GM19467 (cell line): ENCODE results near the gene SLC22A14.
"Not testable (repeated sequence)": the region's sequence is repeated elsewhere in the genome, so short reads cannot be mapped to it uniquely, and the experiment has no call there.

Experiments
- ATAC-seq: cut with Tn5 transposase; IDR thresholded peaks from one replicate; pipeline ENCODE4 v1.9.1; 2021; ENCODE audit warnings: mild to moderate bottlenecking, moderate library complexity; ENCODE audit not compliant: unreplicated experiment

SLC22A14 gene, protein sequence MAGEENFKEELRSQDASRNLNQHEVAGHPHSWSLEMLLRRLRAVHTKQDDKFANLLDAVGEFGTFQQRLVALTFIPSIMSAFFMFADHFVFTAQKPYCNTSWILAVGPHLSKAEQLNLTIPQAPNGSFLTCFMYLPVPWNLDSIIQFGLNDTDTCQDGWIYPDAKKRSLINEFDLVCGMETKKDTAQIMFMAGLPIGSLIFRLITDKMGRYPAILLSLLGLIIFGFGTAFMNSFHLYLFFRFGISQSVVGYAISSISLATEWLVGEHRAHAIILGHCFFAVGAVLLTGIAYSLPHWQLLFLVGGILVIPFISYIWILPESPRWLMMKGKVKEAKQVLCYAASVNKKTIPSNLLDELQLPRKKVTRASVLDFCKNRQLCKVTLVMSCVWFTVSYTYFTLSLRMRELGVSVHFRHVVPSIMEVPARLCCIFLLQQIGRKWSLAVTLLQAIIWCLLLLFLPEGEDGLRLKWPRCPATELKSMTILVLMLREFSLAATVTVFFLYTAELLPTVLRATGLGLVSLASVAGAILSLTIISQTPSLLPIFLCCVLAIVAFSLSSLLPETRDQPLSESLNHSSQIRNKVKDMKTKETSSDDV

DNA sequence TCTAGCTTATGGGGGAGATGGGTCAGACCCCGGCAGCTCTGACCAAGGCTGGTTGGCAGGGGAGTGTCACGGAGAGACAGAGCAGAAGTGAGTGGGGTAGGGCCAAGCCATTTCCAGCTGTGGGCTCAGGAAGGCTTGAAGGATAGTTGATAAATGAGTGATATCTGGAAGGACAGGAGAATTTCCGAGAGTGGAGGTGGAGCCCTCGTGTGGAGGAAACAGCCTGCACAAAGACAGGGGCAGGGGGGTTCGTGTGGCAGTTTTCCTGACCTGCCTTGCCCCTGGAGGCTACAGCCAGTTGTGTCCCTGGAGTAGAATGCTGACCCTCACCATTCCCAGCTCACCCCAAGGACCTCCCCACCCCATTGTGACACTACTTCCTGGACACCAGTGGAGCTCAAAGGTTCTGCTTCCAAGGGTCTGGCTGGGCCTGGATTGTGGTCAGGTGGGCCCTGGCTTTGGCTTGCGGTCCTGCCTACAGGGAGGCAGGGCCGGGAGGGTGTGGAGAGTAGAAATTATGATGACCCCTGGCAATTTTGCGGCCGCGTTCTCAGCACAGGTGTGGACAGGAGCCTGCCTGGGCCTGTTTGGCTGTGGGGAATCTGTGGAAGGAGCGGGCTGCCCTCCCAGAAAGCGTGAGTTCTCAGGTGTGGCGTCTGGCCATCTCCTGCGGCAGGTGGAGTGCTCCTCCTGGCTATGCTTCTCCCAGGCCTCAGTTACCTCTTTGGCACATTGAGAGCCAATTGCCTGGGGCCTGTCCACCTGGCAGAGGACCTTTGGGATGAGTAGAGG lies at the start of gene SLC22A14:
Gene SLC22A14, plus strand, starts transcription at position 400 of the 792 bp plus-strand sequence. CDS start 23,733 bp downstream, outside the sequence.
- no peak for ATAC-seq

DNA sequence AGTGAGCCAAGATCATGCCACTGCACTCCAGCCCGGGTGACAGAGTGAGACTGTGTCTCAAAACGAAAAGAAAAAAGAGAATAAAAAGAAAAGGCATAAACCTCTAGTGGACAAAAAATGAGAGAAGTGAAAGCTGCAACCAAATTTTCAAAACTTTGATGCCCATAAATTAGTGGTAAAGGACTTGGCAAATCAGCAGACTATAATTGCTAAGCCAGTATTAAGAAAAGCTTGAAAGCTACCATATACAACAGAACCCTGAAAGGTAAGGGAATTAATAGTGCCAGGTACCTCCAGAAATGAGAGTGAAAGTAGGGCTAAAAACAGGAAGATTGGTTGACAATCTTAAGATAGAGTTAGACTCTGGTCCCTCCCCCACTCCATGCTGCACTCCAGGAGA lies 49.4 kb upstream of the SLC22A14 start:
- no peak for ATAC-seq

DNA sequence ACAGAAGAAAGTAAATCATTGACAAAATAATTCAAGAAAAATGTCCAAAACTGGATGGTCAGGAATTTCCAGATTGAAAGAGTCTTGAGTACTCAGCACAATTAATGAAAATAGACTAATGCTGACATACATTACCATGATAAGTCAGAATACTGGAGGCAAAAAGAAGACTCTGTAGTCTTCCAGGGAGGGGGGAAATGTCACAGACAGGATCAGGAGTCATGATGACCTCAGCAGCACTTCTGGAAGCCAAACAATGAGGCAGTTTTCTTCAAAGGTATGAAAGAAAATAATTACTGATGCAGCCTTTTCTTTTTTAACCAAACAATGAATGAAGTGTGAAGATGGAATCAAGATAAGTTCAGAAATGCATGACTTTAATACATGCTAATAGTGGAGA lies 46.6 kb upstream of the SLC22A14 start:
- no peak for ATAC-seq

DNA sequence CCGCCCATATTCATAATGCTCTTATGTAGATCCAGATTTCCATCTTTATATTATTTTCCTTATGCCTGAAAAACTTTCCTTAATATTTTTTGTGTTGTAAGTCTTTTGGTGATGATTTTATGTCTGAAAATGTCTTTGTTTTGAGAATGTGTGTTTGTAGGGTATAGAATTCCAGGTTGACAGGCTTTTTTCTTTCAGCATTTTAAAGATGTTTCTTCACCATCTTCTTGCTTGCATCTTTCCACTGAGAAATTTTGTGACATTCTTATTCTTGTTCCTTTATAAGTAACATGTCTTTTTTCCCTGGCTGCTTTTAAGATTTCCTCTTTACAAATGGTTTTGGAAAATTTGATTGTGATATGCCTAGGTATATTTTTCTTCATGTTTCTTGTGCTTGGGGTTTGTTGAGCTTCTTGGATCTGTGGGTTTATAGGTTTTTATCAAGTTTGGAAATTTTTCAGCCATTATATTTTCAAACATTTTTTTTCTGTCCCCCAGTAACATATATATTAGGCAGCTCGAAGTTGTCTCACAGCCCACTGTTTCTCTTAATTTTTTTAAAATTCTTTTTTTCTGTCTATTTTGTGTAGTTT lies 43.6 kb upstream of the SLC22A14 start:
- no peak for ATAC-seq

DNA sequence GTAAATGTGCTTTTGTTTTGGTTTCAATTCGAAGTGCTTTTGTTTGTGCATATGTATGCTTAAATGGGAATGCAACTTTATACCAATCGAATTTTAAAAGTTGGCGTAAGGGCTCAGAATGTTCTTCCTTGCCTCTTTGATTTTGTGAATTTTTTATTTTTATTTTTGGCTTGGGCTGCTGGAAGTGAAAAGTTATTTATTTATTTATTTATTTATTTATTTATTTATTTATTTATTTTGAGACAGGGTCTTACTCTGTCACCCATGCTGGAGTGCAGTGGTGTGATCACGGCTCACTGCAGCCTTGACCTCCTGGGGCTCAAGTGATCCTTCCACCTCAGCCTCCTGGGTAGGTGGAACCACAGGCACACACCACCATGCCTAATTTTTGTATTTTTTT lies 39.3 kb upstream of the SLC22A14 start:
- ATAC-seq, result not testable (repeated sequence)

DNA sequence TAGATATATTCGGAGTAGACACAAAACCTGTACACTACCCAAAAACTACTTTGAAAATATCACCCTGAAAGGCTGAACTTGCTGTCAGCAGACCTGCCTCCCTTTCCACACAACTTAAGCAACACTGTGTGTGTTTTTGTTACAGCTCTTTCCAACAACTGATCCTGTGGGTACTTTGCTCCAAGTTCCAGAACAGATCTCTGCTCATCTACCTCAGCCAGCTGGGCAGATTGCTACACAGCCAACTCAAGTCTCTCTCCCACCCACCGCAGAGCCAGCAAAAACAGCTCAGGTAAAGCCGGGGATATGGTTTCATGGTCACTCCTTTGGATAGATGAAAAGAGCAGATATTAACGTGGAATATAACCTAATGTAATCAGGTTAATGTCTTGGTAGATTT lies 36.2 kb upstream of the SLC22A14 start:
- no peak for ATAC-seq

DNA sequence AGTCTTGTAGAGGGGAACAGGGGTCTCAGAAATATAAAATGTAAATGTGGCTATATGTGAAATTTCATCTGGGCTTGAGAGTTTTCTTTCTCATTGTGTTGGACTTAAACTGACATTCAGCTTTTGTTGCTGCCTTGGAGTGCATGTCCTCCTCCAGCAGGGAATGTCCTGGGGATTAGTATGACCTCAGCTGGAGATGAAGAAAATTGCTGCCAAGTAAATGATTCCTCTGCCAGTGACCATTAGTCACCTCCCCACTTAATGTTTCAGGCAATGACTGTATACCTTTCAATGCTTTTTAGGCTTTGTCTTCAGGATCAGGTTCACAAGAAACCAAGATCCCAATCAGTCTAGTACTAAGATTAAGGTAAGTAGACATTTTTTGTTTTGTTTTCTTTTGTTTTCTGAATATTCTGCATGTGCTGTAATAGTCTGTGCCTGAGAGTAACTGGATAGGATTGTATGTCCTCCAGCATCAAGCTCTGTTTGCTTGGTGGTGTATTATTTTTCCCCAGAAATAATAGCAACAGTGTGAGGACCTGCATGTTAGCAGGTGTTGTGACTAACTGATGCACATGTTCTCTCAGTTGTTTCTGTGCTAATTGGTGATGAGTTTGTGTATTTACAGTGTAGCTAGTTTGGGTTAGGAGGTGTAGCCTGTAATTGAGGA lies 34.6 kb upstream of the SLC22A14 start:
- ATAC-seq, result no peak

DNA sequence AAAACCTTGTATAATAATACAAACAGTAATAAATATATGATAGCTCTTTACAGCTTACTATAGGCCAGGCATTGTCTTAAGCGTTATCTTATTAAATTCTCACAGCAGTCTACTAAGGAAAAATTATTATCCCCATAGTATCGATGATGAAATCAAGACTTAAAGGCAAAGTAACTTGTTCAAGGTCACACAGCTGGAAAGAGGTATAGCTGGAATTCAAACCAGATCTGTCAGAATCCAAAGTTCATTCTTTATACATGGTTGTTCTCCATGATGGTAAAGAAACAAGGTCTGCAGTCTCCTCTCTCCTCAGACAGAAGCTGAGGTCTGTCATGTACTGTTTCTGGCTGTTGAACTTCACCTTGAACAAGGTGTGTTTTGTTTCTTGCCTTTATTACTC lies 31.9 kb upstream of the SLC22A14 start:
- no peak for ATAC-seq

DNA sequence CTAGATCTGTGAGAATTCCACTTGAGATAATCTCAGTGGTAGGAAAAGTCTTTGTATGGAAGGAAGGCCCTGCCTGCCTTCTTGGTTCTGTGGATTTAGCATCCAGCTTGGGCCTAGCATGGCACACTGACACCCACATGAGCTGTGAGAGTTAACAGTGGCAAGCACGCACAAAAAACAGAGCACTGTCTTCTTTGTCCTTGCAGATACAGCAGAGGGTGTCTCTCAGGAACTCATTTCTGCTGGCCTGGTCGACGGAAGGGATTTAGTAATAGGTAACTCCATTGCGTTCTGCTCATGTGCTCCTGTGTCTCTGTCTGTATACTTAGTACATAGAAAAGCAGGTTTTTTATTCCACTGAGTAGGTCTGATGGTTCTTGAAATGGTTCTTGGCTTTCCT lies 30.9 kb upstream of the SLC22A14 start:
- ATAC-seq, result no peak

DNA sequence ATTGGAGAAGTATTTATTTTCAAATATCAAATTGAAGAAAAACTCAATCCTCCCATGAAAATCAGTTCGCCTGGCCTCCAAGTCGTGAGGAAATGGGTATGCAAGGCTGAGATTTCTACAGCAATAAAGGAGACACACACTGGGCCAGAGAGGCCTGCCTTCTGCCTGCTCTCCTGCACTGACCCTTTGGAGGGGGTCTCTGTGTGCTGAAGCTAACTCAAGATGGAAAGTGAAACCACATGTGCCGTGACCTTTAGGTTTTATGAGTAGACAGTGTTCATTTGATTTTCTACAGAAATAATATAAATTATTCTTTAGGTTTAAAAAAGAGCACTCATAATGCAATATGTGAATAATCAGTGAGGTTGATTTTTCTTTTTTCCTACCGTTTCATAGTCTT lies 28.4 kb upstream of the SLC22A14 start:
- ATAC-seq, result no peak

DNA sequence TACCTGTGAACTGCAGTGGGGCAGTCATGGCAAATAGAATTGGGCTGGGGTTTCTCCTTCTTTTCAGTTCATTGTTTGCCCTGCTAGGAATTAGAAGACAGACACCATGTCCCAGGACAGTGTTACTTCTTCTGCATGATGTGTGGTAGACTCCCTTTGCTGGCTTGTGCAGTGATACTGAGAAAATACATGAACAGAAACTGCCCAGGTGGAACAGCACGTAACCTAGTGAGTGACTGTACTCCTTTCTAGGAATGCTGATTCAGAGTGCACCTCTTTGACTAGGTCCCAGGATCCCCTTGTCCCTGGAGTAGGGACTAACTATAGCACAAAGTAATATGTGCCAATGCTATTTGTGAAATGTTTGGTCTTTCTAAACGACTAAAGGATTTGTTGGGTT lies 27.2 kb upstream of the SLC22A14 start:
- no peak for ATAC-seq

DNA sequence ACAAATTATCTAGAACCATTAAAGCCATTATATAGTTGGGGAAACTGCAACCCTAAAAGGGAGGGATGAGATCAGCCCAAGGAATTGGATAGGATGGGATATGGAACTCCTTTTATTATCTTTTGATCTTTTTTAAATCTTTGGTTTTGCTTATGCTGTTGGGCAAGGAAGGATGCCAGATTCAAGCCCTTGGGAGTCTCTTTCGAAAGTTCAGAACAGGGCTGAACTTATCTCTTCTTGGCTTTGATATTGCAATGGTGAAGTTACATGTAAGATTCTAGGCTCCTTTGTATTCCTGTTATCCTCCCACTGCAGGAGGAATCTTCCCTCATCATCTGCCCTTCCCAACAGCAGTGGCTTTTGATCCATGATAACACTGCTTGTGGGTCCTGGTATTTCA lies 26.5 kb upstream of the SLC22A14 start:
- ATAC-seq, result no peak

DNA sequence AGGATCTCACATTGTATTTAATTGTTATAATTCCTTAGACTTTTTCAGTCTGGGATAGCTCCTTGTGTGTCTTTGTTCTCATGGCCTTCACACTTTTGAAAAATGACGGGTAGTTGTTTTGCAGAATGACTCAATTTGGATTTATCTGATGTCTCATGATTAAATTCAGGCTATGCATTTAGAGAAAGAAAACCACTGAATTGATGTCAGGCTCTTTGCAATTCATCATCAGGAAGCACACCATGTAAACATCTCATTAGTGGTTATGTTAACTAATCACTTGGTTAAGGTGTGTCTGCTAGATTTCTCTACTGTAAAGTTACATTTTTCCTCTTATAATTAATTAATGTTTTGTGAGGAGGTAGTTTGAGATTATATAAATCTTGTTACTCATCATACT lies 24.5 kb upstream of the SLC22A14 start:
- ATAC-seq, result no peak

DNA sequence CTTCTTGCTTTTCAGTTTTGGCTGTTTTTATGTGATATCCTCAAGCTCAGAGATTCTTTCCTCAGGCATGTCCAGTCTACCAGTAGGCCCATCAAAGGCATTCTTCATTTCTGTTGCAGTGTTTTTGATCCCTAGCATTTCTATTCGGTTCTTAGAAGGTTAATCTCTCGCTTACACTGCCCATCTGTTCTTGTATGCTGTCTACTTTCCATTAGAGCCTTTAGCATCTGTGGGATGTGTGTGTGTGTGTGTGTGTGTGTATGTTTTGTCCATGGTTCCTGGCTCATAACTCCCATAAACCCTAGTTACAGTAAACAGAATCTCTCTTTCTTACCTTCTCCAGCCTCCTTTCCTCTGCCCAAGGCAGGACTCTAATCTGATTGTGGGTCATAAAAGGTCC lies 21.6 kb upstream of the SLC22A14 start:
- no peak for ATAC-seq

DNA sequence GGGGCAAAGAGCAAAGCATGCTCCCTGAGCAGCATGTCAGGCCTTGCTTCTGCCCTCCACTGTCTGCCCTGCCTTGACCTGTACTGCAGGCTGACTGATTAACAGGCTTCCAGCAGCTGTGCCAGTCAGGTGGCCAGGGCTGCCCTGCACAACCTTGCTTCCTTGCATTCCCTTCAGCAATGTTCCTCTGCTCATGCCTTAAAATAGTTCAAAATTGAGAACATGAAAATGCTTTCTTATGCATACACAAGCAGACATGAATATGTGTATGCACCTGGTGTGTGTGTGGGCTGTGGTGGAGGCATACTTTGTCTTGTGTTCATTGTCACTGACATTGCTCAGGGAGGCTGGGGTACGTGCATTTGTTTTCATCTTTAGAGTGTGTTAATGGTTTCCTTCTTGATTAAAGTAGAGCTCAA lies 17.7 kb upstream of the SLC22A14 start:
- ATAC-seq, result no peak

DNA sequence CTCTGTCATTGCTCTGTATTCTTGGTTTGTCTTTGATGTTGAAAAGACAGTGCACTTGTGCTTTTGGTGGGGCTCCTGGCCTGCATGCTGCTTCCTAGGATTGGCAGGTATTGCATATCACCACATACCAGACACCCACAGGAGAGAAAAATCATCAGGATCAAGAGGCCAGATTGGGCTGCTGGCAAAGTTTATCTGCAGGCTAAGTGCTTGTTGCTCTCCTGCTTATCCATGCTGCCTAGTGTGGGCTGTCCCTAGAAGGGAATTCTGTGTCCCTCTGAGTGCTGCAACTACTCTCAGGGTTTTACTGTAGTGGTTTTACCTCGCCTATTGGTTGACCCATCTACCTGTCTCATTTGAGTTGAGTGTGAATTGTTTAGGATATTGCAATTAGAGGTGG lies 17.3 kb upstream of the SLC22A14 start:
- ATAC-seq, result no peak

DNA sequence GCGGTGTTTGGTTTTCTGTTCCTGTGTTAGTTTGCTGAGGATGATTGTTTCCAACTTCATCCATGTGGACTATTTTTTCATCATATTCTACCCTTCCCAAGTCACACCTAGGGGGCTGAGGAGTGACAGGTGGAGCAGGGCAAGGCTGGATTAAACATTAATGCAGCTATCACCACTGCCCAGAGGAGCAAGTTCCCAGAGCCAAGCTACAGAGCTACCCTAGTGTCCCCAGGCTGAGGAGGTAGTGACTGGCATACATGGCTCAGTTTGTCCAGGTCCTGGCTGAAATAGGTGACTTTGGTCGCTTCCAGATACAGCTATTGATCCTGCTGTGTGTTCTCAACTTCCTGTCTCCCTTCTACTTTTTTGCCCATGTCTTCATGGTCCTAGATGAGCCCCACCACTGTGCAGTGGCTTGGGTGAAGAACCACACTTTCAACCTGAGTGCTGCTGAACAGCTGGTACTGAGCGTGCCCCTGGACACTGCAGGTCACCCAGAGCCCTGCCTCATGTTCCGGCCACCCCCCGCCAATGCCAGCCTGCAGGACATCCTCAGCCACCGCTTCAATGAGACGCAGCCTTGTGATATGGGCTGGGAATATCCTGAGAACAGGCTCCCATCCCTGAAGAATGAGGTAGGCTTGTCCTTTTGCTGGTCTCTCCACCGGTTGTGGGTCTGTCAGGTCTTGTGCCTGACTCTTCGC lies 16.3 kb upstream of the SLC22A14 start, which contains the start of gene SLC22A13:
Gene SLC22A13, plus strand, starts transcription at position 209 of the 704 bp plus-strand sequence. Its CDS starts 49 bp downstream, at position 258.
- ATAC-seq, result no peak

DNA sequence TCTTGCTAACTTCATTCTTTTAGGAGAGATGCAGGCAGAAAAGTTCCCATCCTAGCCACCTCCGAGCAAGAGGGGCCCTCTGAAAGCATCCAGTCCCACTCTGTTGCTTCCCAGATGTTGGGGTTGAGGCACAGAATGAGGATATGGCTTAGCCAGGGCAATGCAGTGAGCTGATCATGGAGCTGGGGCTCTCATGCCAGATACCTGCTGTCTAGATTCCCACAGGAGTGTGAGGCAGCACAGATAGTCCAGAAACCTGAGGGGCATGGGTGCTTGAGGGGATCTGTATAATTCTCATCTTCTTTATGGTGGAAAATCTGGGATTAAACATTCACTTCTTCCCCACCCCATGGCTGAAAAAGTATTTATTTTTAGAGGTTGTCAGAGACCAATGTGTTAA lies 15.3 kb upstream of the SLC22A14 start:
- ATAC-seq, result no peak

DNA sequence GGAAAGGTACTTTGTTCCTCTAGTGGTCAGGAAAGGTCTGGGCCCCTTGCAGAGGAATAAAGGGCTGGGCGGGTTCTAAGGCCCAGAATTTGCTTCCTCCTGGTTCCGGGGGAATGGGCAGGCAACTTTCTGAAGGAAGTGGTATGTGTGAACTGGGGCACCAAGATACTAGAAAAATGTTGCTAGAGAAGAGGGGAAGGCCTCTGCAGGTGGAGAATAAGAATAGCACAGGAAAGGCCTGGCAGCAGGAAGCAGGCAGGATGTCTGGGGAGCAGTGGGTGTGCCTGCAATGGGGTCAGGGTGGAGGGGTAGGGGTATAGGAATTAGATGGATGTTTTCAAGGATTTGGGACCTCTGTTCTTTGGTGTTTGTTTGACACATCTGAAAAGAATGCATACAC lies 14.4 kb upstream of the SLC22A14 start:
- no peak for ATAC-seq

DNA sequence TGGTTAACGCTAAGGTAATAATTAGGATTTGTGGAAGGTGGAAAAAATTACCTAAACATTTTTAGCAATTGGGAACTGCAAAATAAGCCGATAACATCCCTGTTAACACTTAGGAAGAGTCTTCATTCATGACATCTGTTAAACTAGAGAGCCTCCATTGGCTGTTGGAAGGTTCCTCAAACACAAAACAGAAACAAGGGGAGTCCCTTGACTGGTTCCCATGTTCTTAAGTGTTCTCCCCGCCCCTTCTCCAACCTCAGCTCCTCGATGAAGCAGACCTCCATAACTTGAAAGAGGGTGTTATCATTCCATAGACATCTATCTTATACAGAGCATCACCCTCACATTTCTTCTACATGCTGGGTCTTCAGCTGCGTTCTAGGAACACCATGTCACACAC lies 14.0 kb upstream of the SLC22A14 start:
- ATAC-seq, result no peak
